H9 (cell line): ENCODE results near the gene TTC6. TPM values are rescaled to one million over a fixed set of nuclear protein-coding genes. Genes with fewer than 3 reads are reported as not detected.

ENCODE experiments used
- DNase-seq: peaks from one replicate; pipeline ENCODE4 v3.0.0-alpha.2; 2017
- H2AFZ ChIP-seq: one replicate; pipeline ENCODE4 v1.6.1; 2013; ENCODE audit warnings: mild to moderate bottlenecking, low read length, control low read depth, moderate library complexity
- H2AK5ac ChIP-seq: 2 replicates; pipeline ENCODE4 v1.6.1; 2013; ENCODE audit warnings: low read length, control low read depth, mixed read lengths; ENCODE audit not compliant: insufficient read length
- H2BK120ac ChIP-seq: one replicate; pipeline ENCODE4 v1.6.1; 2013; ENCODE audit warnings: low read depth, mild to moderate bottlenecking, low read length, control low read depth, inconsistent platforms; ENCODE audit not compliant: poor library complexity, severe bottlenecking
- H2BK12ac ChIP-seq: 2 replicates; pipeline ENCODE4 v1.6.1; 2013; ENCODE audit warnings: low read length, control low read depth, mixed read lengths, low read depth; ENCODE audit not compliant: insufficient read length
- H2BK15ac ChIP-seq: 2 replicates; pipeline ENCODE4 v1.6.1; 2013; ENCODE audit warnings: low read depth, low read length, control low read depth
- H2BK20ac ChIP-seq: one replicate; pipeline ENCODE4 v1.6.1; 2013; ENCODE audit warnings: low read depth, mild to moderate bottlenecking, low read length, control low read depth, inconsistent platforms; ENCODE audit not compliant: poor library complexity, severe bottlenecking
- H2BK5ac ChIP-seq: 2 replicates; pipeline ENCODE4 v1.6.1; 2013; ENCODE audit warnings: low read length, control low read depth, mixed read lengths; ENCODE audit not compliant: insufficient read length
- H3K14ac ChIP-seq: 2 replicates; pipeline ENCODE4 v1.6.1; 2013; ENCODE audit warnings: low read length, control low read depth; ENCODE audit not compliant: insufficient read depth
- H3K18ac ChIP-seq: 2 replicates; pipeline ENCODE4 v1.6.1; 2013; ENCODE audit warnings: low read depth, mild to moderate bottlenecking, mixed read lengths, low read length, control low read depth; ENCODE audit not compliant: insufficient read length
- H3K23ac ChIP-seq: 2 replicates; pipeline ENCODE4 v1.6.1; 2013; ENCODE audit warnings: low read length, control low read depth, mixed read lengths, low read depth; ENCODE audit not compliant: insufficient read length
- H3K23me2 ChIP-seq: 2 replicates; pipeline ENCODE4 v1.6.1; 2013; ENCODE audit warnings: low read depth, mild to moderate bottlenecking, mixed read lengths, low read length, control low read depth; ENCODE audit not compliant: insufficient read length, poor library complexity, severe bottlenecking
- H3K27ac ChIP-seq: 2 replicates; pipeline ENCODE4 v1.5.1; 2013; ENCODE audit warnings: low read length, control low read depth, mixed read lengths, low read depth; ENCODE audit not compliant: insufficient read length
- H3K27me3 ChIP-seq: 2 replicates; pipeline ENCODE4 v1.6.1; 2013; ENCODE audit warnings: low read length, control low read depth, inconsistent platforms; ENCODE audit not compliant: insufficient read depth
- H3K4ac ChIP-seq: 2 replicates; pipeline ENCODE4 v1.6.1; 2013; ENCODE audit warnings: low read depth, mild to moderate bottlenecking, control low read depth, inconsistent platforms, low read length, moderate library complexity
- H3K4me1 ChIP-seq: 2 replicates; pipeline ENCODE4 v1.6.1; 2013; ENCODE audit warnings: low read length, control low read depth, inconsistent platforms; ENCODE audit not compliant: insufficient read depth
- H3K4me2 ChIP-seq: 2 replicates; pipeline ENCODE4 v1.6.1; 2013; ENCODE audit warnings: low read length, control low read depth, mixed read lengths; ENCODE audit not compliant: insufficient read length, insufficient read depth
- H3K56ac ChIP-seq: 2 replicates; pipeline ENCODE4 v1.6.1; 2013; ENCODE audit warnings: low read depth, mild to moderate bottlenecking, mixed read lengths, low read length, control low read depth; ENCODE audit not compliant: insufficient read length
- H3K79me1 ChIP-seq: 2 replicates; pipeline ENCODE4 v1.6.1; 2013; ENCODE audit warnings: low read depth, mild to moderate bottlenecking, moderate library complexity, low read length, control low read depth, inconsistent platforms; ENCODE audit not compliant: insufficient read depth, poor library complexity, severe bottlenecking
- H3K79me2 ChIP-seq: 2 replicates; pipeline ENCODE4 v1.6.1; 2013; ENCODE audit warnings: low read length, control low read depth, inconsistent platforms; ENCODE audit not compliant: insufficient read depth
- H3K9ac ChIP-seq: 2 replicates; pipeline ENCODE4 v1.6.1; 2013; ENCODE audit warnings: low read length, control low read depth, mixed read lengths; ENCODE audit not compliant: insufficient read length; ENCODE audit errors: extremely low read depth
- H3K9me3 ChIP-seq: one replicate; pipeline ENCODE4 v1.6.1; 2013; ENCODE audit warnings: low read depth, low read length, inconsistent platforms; ENCODE audit not compliant: control insufficient read depth
- H3T11ph ChIP-seq: one replicate; pipeline ENCODE4 v1.6.1; 2013; ENCODE audit warnings: mild to moderate bottlenecking, low read length, control low read depth, inconsistent platforms
- H4K20me1 ChIP-seq: one replicate; pipeline ENCODE4 v1.6.1; 2013; ENCODE audit not compliant: control insufficient read depth, insufficient read length, insufficient read depth
- H4K5ac ChIP-seq: 2 replicates; pipeline ENCODE4 v1.6.1; 2013; ENCODE audit warnings: low read depth, mild to moderate bottlenecking, mixed read lengths, low read length, control low read depth; ENCODE audit not compliant: insufficient read length
- H4K8ac ChIP-seq: replicated peaks from 2 replicates; pipeline ENCODE4 v1.6.1; 2013; ENCODE audit warnings: low read length, control low read depth, mixed read lengths, low read depth; ENCODE audit not compliant: insufficient read length
- H4K91ac ChIP-seq: 2 replicates; pipeline ENCODE4 v1.6.1; 2013; ENCODE audit warnings: low read depth, mild to moderate bottlenecking, moderate library complexity, mixed read lengths, low read length, control low read depth; ENCODE audit not compliant: insufficient read length
- H3K27ac Mint-ChIP-seq, 3 experiments: 2 replicates in 2 of 3; 3 replicates in 1 of 3; pipeline ENCODE4 v1.8.0; 2020 to 2021; ENCODE audit warnings: mixed read lengths in 3 of 3, mild to moderate bottlenecking in 1 of 3, moderate library complexity in 1 of 3
- H3K27me3 Mint-ChIP-seq: 2 replicates; pipeline ENCODE4 v1.8.0; 2021; ENCODE audit warnings: low read depth, mild to moderate bottlenecking, moderate library complexity, mixed read lengths
- H3K36me3 Mint-ChIP-seq, 3 experiments: 2 replicates in 2 of 3; 3 replicates in 1 of 3; pipeline ENCODE4 v1.8.0; 2020 to 2021; ENCODE audit warnings: low read depth in 3 of 3, mixed read lengths in 3 of 3; ENCODE audit not compliant: insufficient read depth in 1 of 3
- H3K4me1 Mint-ChIP-seq, 2 experiments: 2 replicates each; pipeline ENCODE4 v1.8.0; 2020; ENCODE audit warnings: mixed read lengths in 2 of 2
- H3K4me3 Mint-ChIP-seq, 2 experiments: 2 replicates in 1 of 2; 3 replicates in 1 of 2; pipeline ENCODE4 v1.8.0; 2020 to 2021; ENCODE audit warnings: mild to moderate bottlenecking in 2 of 2, mixed read lengths in 2 of 2, moderate library complexity in 1 of 2
- H3K9me3 Mint-ChIP-seq, 2 experiments: 2 replicates in 1 of 2; 3 replicates in 1 of 2; pipeline ENCODE4 v1.8.0; 2020; ENCODE audit warnings: mild to moderate bottlenecking in 2 of 2, mixed read lengths in 2 of 2, moderate library complexity in 1 of 2
- WGBS: extraction: QIAGEN DNeasy Blood & Tissue Kit; methylation state at CpG from one replicate; pipeline ENCODE4 v1.1.7; 2013; ENCODE audit warnings: missing lambda C conversion rate, low lambda C conversion rate, mixed read lengths; ENCODE audit not compliant: insufficient read length; ENCODE audit errors: extremely low coverage; 5-methylcytosine and 5-hydroxymethylcytosine counted together
- total RNA-seq: library from RNA; stranded (reverse); gene quantifications from 2 replicates; pipeline ENCODE4 v1.2.1, GENCODE V29; 2021
- TF ChIP-seq, protein P1 (sequence below): fragments of 200-600 bp; sonication (generic); conservative IDR thresholded peaks from 3 replicates; pipeline ENCODE4 v1.8.0; 2021; ENCODE audit warnings: antibody characterized with exemption, mild to moderate bottlenecking

The TTC6 gene
- total RNA-seq, 1 experiment from 2014 or later: 0.24 TPM

DNA sequence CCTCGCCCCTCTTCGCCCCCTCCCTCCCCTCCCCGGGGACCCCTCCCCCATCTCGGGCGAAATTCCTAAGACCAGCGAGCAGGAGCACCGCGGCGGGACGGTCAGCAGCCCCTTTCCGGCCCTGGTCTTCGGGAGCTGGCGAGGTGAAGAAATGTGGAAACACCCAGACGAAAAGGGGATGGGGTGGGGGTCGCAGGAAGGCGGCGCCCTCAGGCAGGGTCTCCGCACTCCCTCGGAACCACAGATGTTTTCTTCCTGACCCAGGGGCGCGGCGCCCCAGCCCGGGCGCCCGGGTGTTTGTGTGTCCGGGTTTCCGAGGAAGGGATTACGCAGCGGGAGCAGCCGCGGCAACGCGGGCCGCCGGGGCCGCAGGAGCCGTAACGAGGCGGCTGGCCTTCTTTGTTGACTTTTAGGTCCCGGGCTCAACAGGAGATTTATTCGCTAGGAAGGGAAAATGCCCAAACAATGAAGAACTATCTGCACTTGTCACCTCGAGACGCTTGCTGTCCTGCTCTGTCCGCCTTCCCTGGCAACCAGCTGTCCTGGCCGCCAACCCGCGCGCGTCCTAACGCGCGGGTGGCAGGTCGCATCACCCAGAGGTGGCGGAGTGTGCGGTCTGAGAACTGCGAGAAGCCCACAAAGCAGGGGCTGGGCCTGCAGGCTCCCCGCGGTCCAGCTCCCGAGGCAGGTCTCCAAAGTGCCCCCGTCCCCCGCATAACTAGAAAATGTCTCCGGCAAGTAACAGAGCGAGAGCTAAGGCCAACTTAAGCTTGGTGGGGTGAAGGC lies 7.4 kb upstream of the TTC6 start:
- Mint-ChIP-seq H3K9me3 (peaks cover 0 to 8% of the 10 kb centered on the region in 2 experiments; a peak in 4 of 5 replicates), H3K4me1 (peaks cover 29 to 57% of the 10 kb centered on the region in 2 experiments), H3K27me3 (peaks cover 98% of the 10 kb centered on the region), H3K4me3 (peak overlapping the region; percentile 57 to 78), H3K36me3 (no peaks in the 10 kb centered on the region; a peak in 1 of 7 replicates), H3K27ac (no peak overlapping the region)
- peak overlapping the region; percentile 44 for H3K4me2 ChIP-seq
- H4K20me1 ChIP-seq: no peaks in the 10 kb centered on the region
- no peak overlapping the region for H2BK5ac ChIP-seq
- no peak overlapping the region for H3K14ac ChIP-seq
- H3K23me2 ChIP-seq: peaks cover 10% of the 10 kb centered on the region
- no peak overlapping the region for H4K91ac ChIP-seq
- no peak overlapping the region for H3K23ac ChIP-seq
- no peak overlapping the region for H2AFZ ChIP-seq
- no CpG with 5 or more reads among the region's 63 CpGs for WGBS
- no peak overlapping the region for H3K4ac ChIP-seq
- no peak overlapping the region for H4K5ac ChIP-seq
- H3K18ac ChIP-seq: no peak overlapping the region
- H2BK15ac ChIP-seq: no peak overlapping the region
- H3K79me2 ChIP-seq: no peaks in the 10 kb centered on the region
- H4K8ac ChIP-seq: no peak overlapping the region
- no peaks in the 10 kb centered on the region for H3K9me3 ChIP-seq
- TF ChIP-seq, protein P1, sequence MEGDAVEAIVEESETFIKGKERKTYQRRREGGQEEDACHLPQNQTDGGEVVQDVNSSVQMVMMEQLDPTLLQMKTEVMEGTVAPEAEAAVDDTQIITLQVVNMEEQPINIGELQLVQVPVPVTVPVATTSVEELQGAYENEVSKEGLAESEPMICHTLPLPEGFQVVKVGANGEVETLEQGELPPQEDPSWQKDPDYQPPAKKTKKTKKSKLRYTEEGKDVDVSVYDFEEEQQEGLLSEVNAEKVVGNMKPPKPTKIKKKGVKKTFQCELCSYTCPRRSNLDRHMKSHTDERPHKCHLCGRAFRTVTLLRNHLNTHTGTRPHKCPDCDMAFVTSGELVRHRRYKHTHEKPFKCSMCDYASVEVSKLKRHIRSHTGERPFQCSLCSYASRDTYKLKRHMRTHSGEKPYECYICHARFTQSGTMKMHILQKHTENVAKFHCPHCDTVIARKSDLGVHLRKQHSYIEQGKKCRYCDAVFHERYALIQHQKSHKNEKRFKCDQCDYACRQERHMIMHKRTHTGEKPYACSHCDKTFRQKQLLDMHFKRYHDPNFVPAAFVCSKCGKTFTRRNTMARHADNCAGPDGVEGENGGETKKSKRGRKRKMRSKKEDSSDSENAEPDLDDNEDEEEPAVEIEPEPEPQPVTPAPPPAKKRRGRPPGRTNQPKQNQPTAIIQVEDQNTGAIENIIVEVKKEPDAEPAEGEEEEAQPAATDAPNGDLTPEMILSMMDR: no peak
- H3K27me3 ChIP-seq: peaks cover 80% of the 10 kb centered on the region
- DNase-seq: peak; percentile 70
- H3T11ph ChIP-seq: no peak overlapping the region
- no peak overlapping the region for H3K9ac ChIP-seq
- no peak overlapping the region for H2BK12ac ChIP-seq
- H3K4me1 ChIP-seq: peaks cover 3% of the 10 kb centered on the region; the same call in 1 of the 2 replicates
- no peak overlapping the region for H2BK20ac ChIP-seq
- no peak overlapping the region for H3K56ac ChIP-seq
- no peak overlapping the region for H2AK5ac ChIP-seq
- H2BK120ac ChIP-seq: no peak overlapping the region
- no peak overlapping the region for H3K27ac ChIP-seq
- no peaks in the 10 kb centered on the region for H3K79me1 ChIP-seq
